Type B pancreatic cell (in vitro differentiated cells): ENCODE results near the gene CD93. TPM values are rescaled to one million over a fixed set of nuclear protein-coding genes. Genes with fewer than 3 reads are reported as not detected.

Experiments used
- DNase-seq: peaks from one replicate; pipeline ENCODE4 v3.0.0; 2021; ENCODE audit warnings: mixed read lengths; ENCODE audit not compliant: unreplicated experiment; ENCODE audit errors: extremely low spot score
- H3K27ac Mint-ChIP-seq: 2 replicates; pipeline ENCODE4 v1.8.0; 2021; ENCODE audit warnings: mild to moderate bottlenecking, mixed read lengths
- H3K27me3 Mint-ChIP-seq: 2 replicates; pipeline ENCODE4 v1.8.0; 2021; ENCODE audit warnings: mixed read lengths
- H3K36me3 Mint-ChIP-seq: 2 replicates; pipeline ENCODE4 v1.8.0; 2021; ENCODE audit warnings: mixed read lengths
- H3K4me1 Mint-ChIP-seq: one replicate; pipeline ENCODE4 v1.8.0; 2021; ENCODE audit warnings: mixed read lengths; ENCODE audit not compliant: unreplicated experiment
- H3K4me3 Mint-ChIP-seq: 2 replicates; pipeline ENCODE4 v1.8.0; 2021; ENCODE audit warnings: mild to moderate bottlenecking, mixed read lengths
- H3K9me3 Mint-ChIP-seq: 2 replicates; pipeline ENCODE4 v1.8.0; 2021; ENCODE audit warnings: mixed read lengths
- total RNA-seq: library from RNA; stranded (reverse); gene quantifications from 2 replicates; pipeline ENCODE4 v1.2.1, GENCODE V29; 2021; ENCODE audit warnings: low replicate concordance
- TF ChIP-seq, protein P1 (sequence below): fragments of 200-600 bp; sonication (generic); conservative IDR thresholded peaks from 2 replicates; pipeline ENCODE4 v1.5.0; 2021; ENCODE audit warnings: antibody characterized with exemption, mild to moderate bottlenecking

The CD93 gene
- total RNA-seq, 1 donor from 2014 or later: 0.05 TPM

- Mint-ChIP-seq H3K4me1 (peaks cover 19% of the 10 kb centered on the region), H3K9me3 (peaks cover 5% of the 10 kb centered on the region), H3K4me3 (no peak overlapping the region), H3K27me3 (peaks cover 24% of the 10 kb centered on the region), H3K36me3 (no peaks in the 10 kb centered on the region), H3K27ac (no peak overlapping the region)
- no peak for DNase-seq
- TF ChIP-seq, protein P1, sequence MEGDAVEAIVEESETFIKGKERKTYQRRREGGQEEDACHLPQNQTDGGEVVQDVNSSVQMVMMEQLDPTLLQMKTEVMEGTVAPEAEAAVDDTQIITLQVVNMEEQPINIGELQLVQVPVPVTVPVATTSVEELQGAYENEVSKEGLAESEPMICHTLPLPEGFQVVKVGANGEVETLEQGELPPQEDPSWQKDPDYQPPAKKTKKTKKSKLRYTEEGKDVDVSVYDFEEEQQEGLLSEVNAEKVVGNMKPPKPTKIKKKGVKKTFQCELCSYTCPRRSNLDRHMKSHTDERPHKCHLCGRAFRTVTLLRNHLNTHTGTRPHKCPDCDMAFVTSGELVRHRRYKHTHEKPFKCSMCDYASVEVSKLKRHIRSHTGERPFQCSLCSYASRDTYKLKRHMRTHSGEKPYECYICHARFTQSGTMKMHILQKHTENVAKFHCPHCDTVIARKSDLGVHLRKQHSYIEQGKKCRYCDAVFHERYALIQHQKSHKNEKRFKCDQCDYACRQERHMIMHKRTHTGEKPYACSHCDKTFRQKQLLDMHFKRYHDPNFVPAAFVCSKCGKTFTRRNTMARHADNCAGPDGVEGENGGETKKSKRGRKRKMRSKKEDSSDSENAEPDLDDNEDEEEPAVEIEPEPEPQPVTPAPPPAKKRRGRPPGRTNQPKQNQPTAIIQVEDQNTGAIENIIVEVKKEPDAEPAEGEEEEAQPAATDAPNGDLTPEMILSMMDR: no peak
Measured at GRCh38 chr20:23096097-23096496, 10.0 kb upstream of the CD93 start.

DNA sequence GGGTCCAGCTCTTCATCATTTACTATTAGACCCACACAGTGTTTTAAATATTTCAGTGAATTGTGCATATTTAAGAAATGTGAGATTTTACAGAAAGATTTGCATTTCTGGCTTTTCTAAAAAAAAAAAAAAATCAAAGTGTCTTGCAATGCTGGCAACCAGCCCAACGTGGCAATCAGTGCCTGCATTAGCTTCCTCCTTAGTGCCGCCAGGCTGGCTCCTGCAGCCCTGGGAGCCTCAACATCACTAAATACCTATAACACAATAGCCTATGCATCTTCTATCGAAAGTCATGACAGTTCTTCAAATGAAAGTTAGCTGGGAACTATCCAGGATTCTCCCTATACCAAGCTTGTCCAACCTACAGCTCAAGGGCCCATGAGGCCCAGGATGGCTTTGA lies 9.4 kb upstream of the CD93 start:
- no peak for DNase-seq
- Mint-ChIP-seq H3K27ac (no peak overlapping the region), H3K27me3 (peaks cover 22% of the 10 kb centered on the region), H3K4me3 (no peak overlapping the region), H3K4me1 (peaks cover 17% of the 10 kb centered on the region), H3K9me3 (peaks cover 2% of the 10 kb centered on the region), H3K36me3 (no peaks in the 10 kb centered on the region)
- TF ChIP-seq, protein P1: no peak

GRCh38 chr20:23094927-23095326 lies 8.8 kb upstream of the CD93 start:
- TF ChIP-seq, protein P1: no peak
- Mint-ChIP-seq H3K27ac (no peak overlapping the region), H3K4me3 (no peak overlapping the region), H3K27me3 (peaks cover 23% of the 10 kb centered on the region), H3K36me3 (no peaks in the 10 kb centered on the region), H3K9me3 (no peaks in the 10 kb centered on the region), H3K4me1 (peaks cover 20% of the 10 kb centered on the region)
- DNase-seq: no peak

DNA sequence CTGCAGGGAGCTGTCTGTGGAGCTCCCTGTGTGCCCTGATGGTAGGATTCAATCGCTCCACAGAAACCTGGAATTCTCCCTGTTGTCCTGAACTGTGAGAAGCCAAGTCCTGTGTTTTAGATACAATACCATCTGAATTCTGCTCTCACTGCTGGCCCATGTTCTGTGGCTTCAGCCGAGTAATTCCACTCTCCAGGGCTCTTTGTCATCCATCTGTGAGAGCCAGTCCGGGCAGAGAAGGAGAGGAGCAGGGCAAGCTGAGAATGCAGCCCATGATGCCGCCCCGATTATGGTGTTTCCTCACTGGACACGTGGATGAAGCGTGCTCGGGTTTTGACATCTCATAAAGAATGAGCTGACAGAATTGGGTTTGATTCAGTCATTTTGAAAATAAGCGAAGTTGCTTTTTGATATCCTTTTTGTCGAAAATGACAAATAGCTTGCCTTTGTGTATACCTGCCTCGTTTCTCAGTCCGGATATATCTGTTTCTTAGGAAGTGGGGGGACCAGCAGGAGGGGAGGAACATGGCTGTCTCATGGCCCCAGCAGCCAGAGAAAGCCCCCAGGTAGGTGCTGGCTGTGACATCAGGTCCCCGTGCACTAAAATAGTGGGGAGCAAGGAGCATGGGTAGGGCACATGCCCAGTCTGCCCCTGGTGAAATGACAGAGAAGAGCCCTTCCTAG lies 8.2 kb upstream of the CD93 start:
- TF ChIP-seq, protein P1: no peak
- DNase-seq: no peak
- Mint-ChIP-seq H3K4me1 (peaks cover 20% of the 10 kb centered on the region), H3K36me3 (no peaks in the 10 kb centered on the region), H3K9me3 (no peaks in the 10 kb centered on the region), H3K27ac (no peak overlapping the region), H3K27me3 (peaks cover 26% of the 10 kb centered on the region), H3K4me3 (no peak overlapping the region)

DNA sequence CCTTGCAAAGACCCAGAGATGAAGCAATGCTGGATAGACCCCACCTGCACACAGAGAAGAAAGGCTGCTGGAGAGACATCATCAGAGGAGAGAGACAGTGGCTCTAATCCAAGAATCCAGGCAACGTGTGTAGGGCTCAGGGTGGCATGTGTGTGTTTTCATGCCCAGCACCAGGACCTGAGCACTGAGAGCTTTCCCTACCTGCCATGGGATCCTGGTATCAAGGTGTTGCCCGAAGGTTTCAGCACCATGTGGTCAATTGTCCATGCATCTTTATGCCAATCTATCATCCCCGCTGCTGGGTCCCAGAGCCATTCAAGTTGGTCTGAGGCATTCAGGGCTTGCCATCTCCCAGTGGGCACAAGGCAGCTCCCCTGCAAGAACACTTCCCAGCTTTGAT lies 7.5 kb upstream of the CD93 start:
- peaks cover 27% of the 10 kb centered on the region for H3K27me3 Mint-ChIP-seq
- TF ChIP-seq, protein P1: no peak
- peaks cover 20% of the 10 kb centered on the region for H3K4me1 Mint-ChIP-seq
- H3K27ac Mint-ChIP-seq: no peak overlapping the region
- H3K9me3 Mint-ChIP-seq: no peaks in the 10 kb centered on the region
- DNase-seq: no peak
- H3K4me3 Mint-ChIP-seq: no peak overlapping the region
- no peaks in the 10 kb centered on the region for H3K36me3 Mint-ChIP-seq
